Psoas muscle (tissue), 8 donors: ENCODE data around the gene FAM171A1. TPM values are rescaled to one million over a fixed set of nuclear protein-coding genes. Genes with fewer than 3 reads are reported as not detected.

Experiments used
- ATAC-seq, 4 donors: fragments of 200-7000 bp; cut with Tn5 transposase; one replicate each; pipeline ENCODE4 v1.9.1; 2020; ENCODE audit warnings: moderate library complexity in 3 of 4, mild to moderate bottlenecking in 2 of 4
- DNase-seq, 2 donors: peaks; one replicate each; pipeline ENCODE4 v3.0.0-alpha.2; 2020
- H3K27ac ChIP-seq: fragments of 200-600 bp; one replicate; pipeline ENCODE4 v1.8.0; 2022
- H3K27me3 ChIP-seq, 3 donors: fragments of 200-600 bp in 1 of 3; one replicate each; pipeline versions ENCODE4 v1.6.1 to v1.8.0; 2013 to 2022; ENCODE audit warnings: low read length in 2 of 3, mild to moderate bottlenecking in 2 of 3, moderate library complexity in 1 of 3; ENCODE audit not compliant: insufficient read depth in 3 of 3
- H3K36me3 ChIP-seq, 2 donors: fragments of 200-600 bp in 1 of 2; one replicate each; pipeline versions ENCODE4 v1.6.1 to v1.8.0; 2013 to 2022; ENCODE audit warnings: low read depth in 1 of 2, mild to moderate bottlenecking in 1 of 2, moderate library complexity in 1 of 2; ENCODE audit not compliant: insufficient read depth in 1 of 2
- H3K4me1 ChIP-seq: fragments of 200-600 bp; one replicate; pipeline ENCODE4 v1.8.0; 2022
- H3K4me3 ChIP-seq: fragments of 200-600 bp; one replicate; pipeline ENCODE4 v1.8.0; 2022; ENCODE audit warnings: mild to moderate bottlenecking
- H3K9me3 ChIP-seq: fragments of 200-600 bp; one replicate; pipeline ENCODE4 v1.8.0; 2022
- WGBS, 3 donors: extraction: QIAGEN DNeasy Blood & Tissue Kit; methylation state at CpG; one replicate each; pipeline versions ENCODE4 v1.1.6 to v1.1.7; 2013; 5-methylcytosine and 5-hydroxymethylcytosine counted together
- intact Hi-C, 2 donors: fragments of 100-400 bp; cut with DNase I; formaldehyde crosslinking; loops; one replicate each; pipeline versions ENCODE4 v1.11.0 to v1.14.2; 2022
- polyA plus RNA-seq, 3 donors: library from polyadenylated mRNA; stranded (reverse); fragments of 200-250 nt; gene quantifications; one replicate each; pipeline ENCODE4 v1.2.3, GENCODE V29; 2013
- total RNA-seq, 4 donors: library from RNA; stranded (reverse); fragmentation: NEBNext Ultra II Directional in 2 of 4; extraction: Animal tissue kit (Norgen Biotek cat#: 25700) in 2 of 4; gene quantifications; one replicate each; pipeline versions ENCODE4 v1.2.1 to v1.2.4, GENCODE V29; 2021 to 2023
- TF ChIP-seq, protein P1 (sequence below): fragments of 200-600 bp; IDR thresholded peaks from one replicate; pipeline ENCODE4 v1.8.0; 2022; ENCODE audit warnings: antibody characterized with exemption
- donor health status: healthy with polysubstance abuse.
- donor health status: DM: no; HTN: no; CAD: no; lungs with moderate emphysema.
- donor health status: Bipolar disorder and iron deficiency.
- donor health status: healthy.
- donor health status: DM: yes; HTN: yes; CAD: no.
- donor health status: DM: no; HTN: no; CAD: no.
- donor health status: DM: no; HTN: no; CAD: no.
- donor health status: DM: yes; HTN: yes; CAD: no.

FAM171A1 gene
- total and polyA plus RNA-seq, 7 donors = 3.9 to 10.5 (median 5.0) TPM

GRCh38 chr10:15182540-15183207 lies 188.4 kb downstream of the FAM171A1 start:
- ATAC-seq = no peak

DNA sequence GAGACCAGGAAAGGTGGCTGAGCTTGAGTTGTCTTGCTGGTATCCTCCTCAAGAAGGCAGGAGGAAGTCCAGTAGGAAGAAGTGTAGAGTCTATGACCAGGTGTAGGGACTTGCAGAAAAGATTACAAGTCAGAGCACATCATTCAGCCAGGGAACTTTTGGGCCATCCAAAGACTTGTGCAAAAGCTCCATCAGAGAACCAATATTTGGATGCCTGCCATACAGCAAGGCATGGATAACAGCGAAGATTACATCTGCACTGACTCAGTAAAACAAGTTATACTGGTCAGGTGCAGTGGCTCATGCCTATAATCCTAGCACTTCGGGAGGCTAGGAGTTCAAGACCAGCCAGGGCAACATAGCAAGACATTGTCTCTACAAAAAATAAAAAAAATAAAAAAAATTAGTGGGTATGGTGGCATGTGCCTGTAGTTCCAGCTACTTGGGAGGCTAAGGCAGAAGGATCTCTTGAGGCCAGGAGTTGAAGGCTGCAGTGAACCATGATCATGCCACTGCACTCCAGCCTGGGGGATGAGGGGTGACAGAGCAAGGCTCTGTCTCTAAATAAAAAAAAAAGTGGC lies 189.4 kb downstream of the FAM171A1 start:
- Histone ChIP-seq H3K27me3 (no peaks in the 10 kb centered on the region), H3K4me1 (no peaks in the 10 kb centered on the region), H3K36me3 (no peaks in the 10 kb centered on the region), H3K9me3 (no peaks in the 10 kb centered on the region), H3K27ac (no peak overlapping the region), H3K4me3 (no peak overlapping the region)
- TF ChIP-seq, protein P1, sequence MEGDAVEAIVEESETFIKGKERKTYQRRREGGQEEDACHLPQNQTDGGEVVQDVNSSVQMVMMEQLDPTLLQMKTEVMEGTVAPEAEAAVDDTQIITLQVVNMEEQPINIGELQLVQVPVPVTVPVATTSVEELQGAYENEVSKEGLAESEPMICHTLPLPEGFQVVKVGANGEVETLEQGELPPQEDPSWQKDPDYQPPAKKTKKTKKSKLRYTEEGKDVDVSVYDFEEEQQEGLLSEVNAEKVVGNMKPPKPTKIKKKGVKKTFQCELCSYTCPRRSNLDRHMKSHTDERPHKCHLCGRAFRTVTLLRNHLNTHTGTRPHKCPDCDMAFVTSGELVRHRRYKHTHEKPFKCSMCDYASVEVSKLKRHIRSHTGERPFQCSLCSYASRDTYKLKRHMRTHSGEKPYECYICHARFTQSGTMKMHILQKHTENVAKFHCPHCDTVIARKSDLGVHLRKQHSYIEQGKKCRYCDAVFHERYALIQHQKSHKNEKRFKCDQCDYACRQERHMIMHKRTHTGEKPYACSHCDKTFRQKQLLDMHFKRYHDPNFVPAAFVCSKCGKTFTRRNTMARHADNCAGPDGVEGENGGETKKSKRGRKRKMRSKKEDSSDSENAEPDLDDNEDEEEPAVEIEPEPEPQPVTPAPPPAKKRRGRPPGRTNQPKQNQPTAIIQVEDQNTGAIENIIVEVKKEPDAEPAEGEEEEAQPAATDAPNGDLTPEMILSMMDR = no peak
- ATAC-seq (no peak), DNase-seq (no peak)
- 68 to 70% (median 69%) methylated on average over 2 of the region's 2 CpGs for WGBS, 3 donors
- intact Hi-C loops = no loop called here

More at GRCh38 chr10:15182540-15183207, 188.4 kb downstream of the FAM171A1 start:
- no peaks in the 10 kb centered on the region for H3K27me3 ChIP-seq
- no peaks in the 10 kb centered on the region for H3K9me3 ChIP-seq
- WGBS, 3 donors = 68 to 75% (median 74%) methylated on average over 8 of the region's 8 CpGs
- no peak for DNase-seq
- no peaks in the 10 kb centered on the region for H3K36me3 ChIP-seq
- intact Hi-C loops = no loop called here
- no peak overlapping the region for H3K4me3 ChIP-seq
- H3K4me1 ChIP-seq = no peaks in the 10 kb centered on the region
- H3K27ac ChIP-seq = no peak overlapping the region
- TF ChIP-seq, protein P1 = no peak

DNA sequence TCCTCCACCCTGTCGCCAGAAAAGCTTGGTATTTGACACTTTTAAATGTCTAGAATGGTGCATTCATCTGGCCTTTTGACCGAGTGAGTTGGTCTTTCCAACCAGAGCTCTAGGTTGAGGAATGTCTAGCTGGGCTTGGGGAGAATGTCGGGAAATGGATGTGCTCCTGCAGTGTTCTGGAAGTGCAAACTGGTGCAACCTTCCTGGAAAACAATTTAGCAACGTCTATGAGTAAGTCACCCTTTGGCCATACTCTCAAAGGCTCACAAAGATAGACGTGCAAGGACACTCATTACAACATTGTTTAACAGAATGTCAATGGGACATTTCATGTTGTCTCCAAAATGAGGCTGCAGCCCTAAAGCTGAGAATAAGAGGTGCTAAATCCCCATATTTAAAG lies 190.4 kb downstream of the FAM171A1 start:
- H3K27ac ChIP-seq = no peak overlapping the region
- no peaks in the 10 kb centered on the region for H3K27me3 ChIP-seq
- ATAC-seq = no peak
- no peaks in the 10 kb centered on the region for H3K36me3 ChIP-seq
- TF ChIP-seq, protein P1 = no peak
- intact Hi-C loops = no loop called here
- H3K4me3 ChIP-seq = no peak overlapping the region
- H3K4me1 ChIP-seq = no peaks in the 10 kb centered on the region
- no peak for DNase-seq
- WGBS, 3 donors = 64 to 72% (median 66%) methylated on average over 5 of the region's 5 CpGs
- H3K9me3 ChIP-seq = no peaks in the 10 kb centered on the region

DNA sequence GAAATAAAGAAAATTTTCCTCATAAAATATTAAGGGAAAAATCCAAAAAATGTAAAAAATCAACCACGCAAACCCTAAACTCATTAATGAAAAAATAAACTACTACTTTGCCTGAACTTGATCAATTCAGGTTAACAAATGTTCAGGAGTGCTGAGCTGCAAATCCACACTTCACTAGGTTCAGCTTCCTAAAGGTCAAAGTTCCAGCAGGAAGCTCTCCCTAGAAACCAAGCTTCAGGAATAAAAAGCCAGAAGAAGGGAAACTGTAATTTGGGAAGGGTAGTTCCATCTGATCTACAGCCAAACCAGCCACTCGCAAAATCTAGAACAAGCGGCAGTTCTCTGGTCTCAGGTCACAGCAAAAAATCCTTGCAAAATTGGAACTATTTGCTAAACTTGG lies 194.8 kb downstream of the FAM171A1 start:
- ATAC-seq (no peak), DNase-seq (no peak)
- Histone ChIP-seq H3K4me3 (no peak overlapping the region), H3K4me1 (no peaks in the 10 kb centered on the region), H3K36me3 (no peaks in the 10 kb centered on the region), H3K27ac (no peak overlapping the region), H3K9me3 (no peaks in the 10 kb centered on the region), H3K27me3 (no peaks in the 10 kb centered on the region)
- TF ChIP-seq, protein P1 = no peak
- 86 to 91% (median 87%) methylated on average over 3 of the region's 3 CpGs for WGBS, 3 donors
- intact Hi-C loops = loop anchor here in 1 of 2 donors (10.0 kb wide), 1 partner anchor 1639 kb away; the partner anchor contains the start of gene RSU1
